HG03378 (cell line): Measurements from ENCODE around the gene STK32A.
"Not testable (repeated sequence)": the region's sequence is repeated elsewhere in the genome, so short reads cannot be mapped to it uniquely, and the experiment has no call there.

Experiments used
- ATAC-seq: cut with Tn5 transposase; IDR thresholded peaks from one replicate; pipeline ENCODE4 v1.9.1; 2021; ENCODE audit warnings: mild to moderate bottlenecking, moderate library complexity; ENCODE audit not compliant: unreplicated experiment

The STK32A gene

DNA sequence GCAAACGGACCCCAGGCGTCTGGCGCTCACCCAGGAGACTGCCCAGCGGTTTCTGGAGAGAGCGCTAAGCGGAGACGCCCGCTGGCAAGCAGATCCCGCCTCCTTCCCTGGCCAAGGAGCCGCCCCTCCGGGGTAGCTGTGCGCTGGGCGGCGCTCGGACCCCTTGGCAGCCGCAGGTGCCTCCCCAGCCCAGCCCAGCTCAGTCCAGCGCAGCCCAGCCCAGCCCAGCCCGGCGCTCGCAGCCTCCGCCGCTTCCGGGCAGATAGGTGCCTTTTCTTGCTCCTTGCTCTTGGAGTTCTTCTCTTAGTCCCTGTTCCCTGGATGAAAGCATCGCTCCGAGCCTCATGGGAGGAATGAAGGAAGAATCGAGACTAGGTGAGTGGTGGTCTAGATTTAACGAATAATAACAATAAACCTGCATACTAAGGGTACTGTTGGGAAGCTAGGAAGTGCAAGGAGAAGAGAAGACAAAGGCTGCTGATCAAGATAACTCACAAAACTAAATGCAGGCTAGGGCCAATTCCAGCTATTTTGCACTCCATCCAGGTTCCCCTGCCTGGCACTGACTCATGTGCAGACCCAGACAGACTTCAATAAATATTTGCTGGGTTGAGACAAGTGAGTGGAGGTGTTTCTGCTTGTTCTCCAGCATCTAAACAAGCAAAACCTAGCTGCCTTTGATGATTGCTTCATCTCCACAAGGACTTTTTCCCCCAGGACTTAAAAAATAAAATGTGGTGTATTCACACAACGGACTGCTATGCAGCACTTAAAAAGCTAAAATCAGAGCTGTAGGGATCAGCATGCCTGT, at the start of gene STK32A:
Gene STK32A (plus strand): TSS at position 202 of the 811 bp plus-strand sequence. CDS start 4,609 bp downstream, outside the sequence.
- no peak for ATAC-seq

DNA sequence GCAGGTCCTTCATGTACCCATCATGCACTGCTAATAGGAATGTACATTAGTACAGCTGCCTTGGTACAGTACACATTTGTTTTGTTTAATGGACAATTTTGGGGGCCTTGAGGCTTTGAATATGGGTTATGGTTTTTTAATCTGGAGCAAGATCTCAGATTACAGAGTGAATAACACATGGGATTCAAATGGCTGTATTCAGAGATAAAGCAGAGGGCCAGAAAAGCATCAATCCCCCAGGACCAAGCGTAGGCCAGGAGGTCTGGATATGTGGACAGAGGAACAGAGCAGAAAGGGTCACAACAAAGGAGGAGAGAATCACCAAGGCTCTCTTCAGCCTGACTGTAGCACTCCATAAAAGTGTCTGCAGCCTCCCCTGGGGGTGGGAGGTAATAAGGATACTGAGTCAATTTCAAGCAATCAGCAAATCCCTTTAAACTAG, 47.7 kb upstream of the STK32A start:
- no peak for ATAC-seq

DNA sequence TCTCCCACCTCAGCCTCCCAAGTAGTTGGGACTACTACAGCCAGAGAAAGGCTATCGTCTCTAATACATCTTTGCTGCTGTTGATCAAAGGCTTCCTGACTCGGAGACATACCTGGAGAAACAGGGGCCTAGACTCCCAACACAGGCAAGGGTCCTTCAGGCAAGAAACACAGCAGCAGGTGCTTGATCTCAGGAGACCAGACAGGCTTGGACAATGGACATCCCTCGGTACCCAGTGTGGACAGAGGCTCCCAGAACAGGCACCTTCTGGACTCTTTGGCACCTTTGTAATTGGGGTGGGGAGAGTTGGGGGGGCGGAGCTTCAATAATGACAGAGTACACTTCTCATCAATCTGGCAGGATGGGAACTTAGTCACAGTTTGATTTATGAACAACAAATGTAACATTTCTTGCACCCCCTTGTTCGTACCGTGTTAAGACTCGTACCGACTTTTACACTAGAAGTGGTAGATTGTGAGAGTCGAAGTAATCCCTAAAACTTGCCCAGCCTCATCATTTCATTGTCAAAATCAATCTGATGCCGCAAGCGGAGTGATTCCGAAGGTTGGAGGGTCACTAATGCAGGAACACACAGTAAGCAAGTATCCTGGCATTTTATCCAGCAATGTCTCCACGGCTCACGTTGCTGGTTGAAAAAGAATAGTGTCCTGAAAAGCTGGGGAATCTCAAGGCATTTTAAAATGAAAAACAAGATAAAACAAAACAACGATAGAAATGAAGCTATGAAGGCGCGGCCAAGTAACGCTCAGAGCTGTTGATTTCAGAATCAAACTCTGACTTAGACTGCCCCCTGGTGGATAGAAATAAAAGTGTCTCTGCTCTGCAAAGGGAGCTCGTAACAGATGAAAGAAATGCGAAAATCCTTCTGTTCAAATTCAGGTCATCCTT, 46.4 kb upstream of the STK32A start:
- peak; percentile 85 for ATAC-seq

DNA sequence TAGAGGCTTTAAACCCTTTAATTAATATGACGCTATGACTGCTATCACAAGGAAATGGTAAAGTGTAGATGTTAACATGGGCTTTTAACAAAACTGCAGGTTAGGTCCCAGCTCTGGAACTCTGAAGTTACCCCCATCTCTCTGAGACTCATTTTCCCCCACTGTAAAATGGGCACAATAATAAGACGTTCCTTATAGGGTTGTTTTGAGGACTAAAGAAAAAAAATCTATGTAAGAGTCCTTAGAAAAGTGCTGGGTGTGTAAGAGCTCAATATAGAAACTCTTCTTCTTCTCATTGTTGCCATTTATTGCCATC, 45.8 kb upstream of the STK32A start:
- ATAC-seq: no peak

DNA sequence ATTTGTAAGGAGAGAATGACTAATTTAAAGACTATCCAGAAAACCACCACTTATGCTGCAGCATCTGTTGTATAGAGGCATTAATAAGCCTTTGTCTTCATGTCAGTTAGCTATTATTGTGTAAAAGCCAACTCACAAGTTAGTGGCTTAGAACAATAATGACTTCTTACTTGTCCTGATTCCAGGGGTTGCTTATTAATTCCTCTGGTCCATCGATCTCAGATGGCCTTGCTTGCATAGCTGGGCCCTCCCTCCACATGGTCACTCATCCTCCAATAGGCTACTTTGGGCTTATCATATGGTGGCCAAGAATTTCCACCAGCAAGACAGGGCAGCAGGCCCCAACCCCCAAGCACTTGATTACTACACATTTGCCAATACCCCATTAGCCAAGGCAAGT, 44.5 kb upstream of the STK32A start:
- no peak for ATAC-seq

DNA sequence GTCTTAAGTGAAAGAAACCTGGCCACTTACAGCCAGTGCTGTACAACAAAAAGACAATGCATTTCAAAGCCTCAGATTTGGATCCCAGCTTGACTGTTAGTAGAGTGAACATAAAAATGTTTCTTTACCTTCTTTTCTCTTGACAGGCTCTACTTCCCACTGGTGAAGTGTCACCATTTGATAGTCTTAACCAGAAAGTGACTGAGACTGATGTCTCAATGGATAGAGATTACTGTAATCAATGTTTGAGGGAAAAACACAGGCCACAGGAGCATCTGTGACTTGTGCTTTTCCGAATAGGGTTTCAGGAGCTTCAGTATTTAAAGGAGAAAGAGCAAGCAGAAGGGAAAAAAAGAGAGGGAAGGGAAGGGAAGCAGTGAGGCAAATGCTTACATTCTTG, 41.7 kb upstream of the STK32A start:
- no peak for ATAC-seq

DNA sequence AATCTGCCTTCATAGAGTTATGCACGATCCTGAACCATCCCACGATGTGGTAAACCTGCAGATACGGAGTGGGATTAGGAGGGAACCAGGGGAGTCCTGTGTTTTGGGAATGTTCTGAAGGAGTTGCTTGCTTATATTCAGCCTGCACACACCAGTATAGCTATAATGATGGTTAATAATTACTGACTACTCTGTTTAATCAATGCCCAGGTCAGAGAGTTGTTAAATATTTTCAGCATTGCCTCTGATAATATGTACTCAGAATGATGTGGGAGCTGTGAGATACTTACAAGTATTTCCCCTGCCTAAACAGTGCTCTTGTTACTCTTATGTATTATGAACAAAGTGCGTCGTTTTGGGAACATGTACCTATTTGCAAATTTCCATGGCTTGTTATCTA, 34.8 kb upstream of the STK32A start:
- ATAC-seq: no peak

DNA sequence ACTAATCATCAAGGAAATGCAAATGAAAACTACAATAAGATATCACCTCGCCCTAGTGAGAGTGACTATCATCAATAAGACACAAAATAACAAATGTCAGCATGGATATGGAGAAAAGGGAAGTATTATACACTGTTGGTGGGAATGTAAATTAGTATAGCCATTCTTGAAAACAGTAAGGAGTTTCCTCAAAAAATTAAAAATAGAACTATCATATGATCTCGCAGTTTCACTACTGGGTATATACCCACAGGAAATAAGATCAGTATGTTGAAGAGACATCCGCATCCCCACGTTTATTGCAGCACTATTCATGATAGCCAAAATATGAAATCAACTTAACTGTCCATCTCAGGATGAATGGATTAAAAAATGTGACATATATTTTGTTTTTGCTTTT, 31.6 kb upstream of the STK32A start:
- ATAC-seq: no peak

DNA sequence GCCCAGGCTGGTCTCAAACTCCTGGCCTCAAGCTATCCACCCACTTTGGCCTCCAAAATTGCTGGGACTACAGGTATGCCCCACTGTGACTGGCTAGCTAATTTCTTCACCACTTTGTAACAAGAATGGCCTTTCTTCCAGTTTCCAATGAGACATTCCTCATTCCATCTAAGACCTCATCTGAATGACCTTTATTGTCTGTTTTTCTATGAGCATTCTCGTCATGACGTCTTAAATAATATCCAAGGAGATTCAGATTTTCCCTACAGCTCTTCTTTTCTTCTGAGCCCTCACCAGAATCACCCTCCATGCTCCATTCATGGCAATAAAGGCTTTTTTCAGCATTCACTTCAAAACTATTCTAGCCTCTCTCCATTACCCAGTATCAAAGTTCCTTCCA, 30.2 kb upstream of the STK32A start:
- ATAC-seq: no peak

DNA sequence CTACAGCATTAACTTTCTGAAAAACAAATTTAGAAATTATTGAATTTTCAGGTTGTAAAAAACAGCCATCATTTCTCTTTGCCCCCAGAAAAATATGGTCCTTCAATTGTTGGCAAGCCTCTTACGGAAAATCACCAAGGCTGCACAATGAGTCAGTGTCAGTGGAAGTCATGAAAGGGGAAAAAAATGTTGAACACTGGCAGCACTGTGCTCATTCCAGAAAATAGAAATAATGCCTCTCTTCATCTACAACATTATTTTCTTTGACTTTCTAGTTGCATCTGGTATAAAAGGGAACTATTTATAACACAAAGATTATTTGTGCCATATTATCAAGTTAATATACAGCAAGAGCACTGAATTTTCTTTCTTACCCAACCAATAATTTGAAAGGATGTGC, 26.7 kb upstream of the STK32A start:
- no peak for ATAC-seq

DNA sequence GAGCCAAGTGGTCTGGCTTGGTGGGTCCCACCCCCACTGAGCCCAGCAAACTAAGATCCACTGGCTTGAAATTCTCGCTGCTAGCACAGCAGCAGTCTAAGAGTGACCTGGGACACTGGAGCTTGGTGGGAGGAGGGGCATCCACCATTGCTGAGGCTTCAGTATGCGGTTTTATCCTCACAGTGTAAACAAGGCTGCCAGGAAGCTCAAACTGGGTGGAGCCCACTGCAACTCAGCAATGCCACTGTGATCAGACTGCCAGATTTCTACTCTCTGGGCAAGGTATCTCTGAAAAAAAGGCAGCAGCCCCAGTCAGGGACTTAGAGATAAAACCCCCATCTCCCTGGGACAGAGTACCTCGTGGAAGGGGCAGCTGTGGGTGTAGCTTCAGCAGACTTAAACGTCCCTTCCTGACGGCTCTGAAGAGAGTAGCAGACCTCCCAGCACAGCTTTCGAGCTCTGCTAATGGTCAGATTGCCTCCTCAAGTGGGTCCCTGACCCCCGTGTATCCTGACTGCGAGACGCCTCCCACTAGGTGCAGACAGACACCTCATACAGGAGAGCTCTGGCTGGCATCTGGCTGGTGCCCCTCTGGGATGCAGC, 18.2 kb upstream of the STK32A start:
- ATAC-seq: no peak

DNA sequence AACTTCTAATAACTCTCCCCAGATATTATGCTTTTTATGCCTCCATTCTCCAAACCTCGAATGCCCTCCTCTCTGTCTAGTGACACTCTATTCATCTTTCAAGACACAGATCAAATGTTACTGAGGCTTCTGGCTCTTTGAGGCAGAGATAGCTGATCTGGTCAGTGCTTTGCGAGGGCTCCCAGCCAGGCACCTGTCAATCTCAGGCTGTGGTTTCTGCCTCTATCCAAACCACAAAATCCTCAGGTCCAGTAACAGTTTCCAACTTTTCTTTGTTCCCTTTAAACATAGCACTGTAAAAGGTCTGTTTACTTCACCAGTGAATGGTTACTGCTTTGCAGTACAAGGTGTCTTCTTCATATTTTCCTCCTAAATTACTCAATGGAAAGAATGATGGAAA, 11.5 kb upstream of the STK32A start:
- no peak for ATAC-seq

DNA sequence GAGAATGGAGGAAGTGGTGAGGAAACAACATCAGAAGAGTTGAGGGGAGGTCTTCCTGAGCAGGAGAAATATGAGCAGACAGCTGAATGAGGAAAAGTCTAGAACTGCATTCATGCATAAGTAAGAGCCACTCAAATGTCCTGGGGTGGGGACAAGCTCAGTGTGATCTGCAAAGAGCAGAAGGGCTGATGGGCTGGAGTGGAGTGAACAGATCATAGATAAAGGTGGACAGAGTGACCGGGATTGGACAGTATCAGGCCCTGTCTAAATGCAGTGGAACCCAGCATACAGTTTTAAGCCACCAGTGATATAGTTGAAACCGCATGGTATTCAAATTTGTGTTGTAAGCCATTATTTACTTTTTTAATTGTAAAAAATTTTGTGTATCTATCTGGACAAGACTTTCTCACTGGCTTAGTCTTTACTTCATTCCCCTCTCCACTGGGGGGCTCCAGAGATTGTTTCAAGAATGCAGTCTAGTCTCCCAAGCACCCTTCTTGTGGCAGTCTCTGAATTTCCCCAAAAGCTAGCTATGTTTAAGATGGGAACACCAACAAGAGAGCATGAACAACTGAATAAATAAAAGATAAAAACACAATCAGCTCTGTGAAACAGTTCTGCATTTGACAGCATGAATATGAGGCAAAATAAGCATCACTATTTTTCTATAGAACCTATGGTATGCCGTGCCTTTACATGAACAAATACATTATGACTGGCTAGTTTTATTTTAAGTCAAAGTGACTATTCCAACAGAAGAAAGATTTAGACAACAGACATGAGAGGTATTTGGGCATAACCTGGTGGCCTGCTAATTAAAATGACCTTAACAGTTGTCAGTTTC, 10.7 kb upstream of the STK32A start:
- ATAC-seq: no peak

DNA sequence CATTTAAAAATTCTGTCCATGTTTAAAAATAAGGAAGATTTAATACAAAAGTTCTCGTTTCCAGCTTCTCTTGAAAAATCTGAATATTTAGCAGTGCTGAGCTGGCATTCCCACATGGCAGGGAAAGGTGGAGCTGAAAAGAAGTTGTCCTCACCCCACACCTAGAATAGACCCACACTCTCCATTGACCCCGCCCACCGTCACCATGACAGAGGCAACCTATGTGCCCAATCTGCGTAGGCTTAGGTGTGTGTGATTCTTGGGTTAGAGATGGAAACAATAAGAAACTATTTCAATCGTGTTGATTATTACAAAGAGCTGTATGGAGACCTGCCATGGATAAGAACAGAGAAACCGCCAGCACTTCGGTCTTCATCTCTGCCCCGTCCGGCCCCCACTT, 8.9 kb upstream of the STK32A start:
- no peak for ATAC-seq

DNA sequence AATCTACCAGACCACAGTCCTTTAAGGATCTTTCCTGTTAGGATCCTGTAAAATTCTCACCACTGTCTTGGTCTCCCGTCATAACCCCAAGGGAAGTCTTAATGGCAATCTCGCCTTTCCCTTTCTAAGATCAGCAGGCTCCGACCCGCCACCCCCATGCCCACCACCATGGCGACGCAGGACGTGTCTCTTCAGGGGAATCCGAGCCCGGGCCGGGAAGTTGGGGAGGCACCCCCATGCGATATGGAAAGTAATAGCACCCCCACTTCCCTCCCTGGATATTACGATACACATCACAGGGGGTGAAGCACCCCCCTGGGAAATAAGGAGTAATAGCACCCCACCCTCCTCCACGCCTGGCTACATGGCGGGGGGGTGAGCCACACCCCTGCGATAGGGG, 8.3 kb upstream of the STK32A start:
- no peak for ATAC-seq

DNA sequence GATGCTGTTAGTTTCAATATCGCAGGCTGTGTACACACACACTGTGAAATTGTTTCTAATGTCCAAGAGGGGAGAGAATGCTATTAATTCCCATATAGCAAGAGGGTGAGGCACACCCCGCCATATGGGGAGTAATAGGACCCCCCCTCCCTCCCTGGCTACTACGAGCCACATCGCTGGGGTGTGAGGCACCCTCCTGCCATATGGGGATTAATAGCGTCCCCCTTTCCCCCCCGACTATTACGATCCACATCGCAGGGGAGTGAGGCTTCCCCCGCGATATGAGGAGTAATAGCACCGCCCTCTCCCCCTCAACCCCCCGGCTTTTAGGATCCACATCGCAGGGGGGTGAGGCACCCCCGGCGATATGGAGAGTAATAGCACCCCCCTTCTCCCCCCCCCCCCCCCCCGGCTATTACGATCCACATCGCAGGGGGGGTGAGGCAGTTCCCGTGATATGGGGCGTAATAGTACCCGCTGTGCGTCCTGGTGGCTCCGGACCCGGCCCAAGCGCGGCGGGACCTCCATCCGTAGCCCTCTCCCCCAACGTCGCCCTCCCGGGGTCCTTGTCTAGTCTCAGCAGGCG, 494 bp upstream of the STK32A start:
- ATAC-seq: no peak

DNA sequence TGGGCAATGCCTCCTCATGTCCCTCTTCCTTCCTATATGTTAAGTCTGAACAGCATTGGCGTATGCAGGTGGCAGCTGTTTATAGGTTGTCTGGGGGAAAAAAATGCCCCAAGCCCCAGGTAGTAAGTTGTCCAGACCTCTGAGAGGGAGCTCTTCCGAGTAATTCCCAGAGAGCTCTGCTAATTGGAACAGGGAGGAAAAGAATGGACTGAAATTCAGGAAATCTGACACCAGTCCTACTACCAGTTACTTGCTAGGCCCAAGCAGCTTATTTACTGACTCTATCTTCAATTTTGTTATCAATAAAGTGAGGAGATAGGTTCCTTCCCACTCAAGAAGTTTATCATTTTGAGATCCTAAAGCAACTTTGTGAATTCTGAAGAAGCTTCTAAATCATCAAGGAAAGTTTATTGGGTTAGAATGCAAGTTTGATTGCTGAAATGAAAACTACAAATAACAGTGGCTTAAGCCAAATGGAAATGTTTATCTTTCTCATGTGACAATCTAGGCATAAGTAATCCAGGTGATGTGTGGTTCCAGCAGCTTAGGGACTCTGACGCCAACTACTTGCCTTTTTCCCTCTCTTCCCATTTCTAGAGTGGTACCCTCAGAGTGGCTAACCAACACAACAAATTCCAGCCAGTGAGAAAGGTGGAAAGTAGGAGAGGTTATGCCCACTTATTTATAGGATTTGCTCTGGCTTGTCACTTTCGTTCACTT, 5.6 kb downstream of the STK32A start:
- no peak for ATAC-seq

DNA sequence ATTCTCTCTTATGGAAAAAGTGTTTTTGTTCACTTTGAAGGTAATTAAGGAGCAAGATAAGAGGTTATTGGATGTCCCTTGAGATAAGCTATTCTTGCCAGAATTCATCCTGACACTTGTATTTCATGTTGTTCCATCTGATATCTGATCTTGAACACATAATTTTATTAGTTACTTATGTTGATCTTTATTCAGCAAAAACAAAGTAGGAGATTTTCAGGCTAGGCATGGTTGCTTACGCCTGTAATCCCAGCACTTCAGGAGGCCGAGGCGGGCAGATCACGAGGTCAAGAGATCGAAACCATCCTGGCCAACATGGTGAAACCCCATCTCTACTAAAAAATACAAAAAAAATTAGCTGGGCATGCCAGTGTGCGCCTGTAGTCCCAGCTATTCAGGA, 8.4 kb downstream of the STK32A start:
- not testable (repeated sequence) for ATAC-seq

DNA sequence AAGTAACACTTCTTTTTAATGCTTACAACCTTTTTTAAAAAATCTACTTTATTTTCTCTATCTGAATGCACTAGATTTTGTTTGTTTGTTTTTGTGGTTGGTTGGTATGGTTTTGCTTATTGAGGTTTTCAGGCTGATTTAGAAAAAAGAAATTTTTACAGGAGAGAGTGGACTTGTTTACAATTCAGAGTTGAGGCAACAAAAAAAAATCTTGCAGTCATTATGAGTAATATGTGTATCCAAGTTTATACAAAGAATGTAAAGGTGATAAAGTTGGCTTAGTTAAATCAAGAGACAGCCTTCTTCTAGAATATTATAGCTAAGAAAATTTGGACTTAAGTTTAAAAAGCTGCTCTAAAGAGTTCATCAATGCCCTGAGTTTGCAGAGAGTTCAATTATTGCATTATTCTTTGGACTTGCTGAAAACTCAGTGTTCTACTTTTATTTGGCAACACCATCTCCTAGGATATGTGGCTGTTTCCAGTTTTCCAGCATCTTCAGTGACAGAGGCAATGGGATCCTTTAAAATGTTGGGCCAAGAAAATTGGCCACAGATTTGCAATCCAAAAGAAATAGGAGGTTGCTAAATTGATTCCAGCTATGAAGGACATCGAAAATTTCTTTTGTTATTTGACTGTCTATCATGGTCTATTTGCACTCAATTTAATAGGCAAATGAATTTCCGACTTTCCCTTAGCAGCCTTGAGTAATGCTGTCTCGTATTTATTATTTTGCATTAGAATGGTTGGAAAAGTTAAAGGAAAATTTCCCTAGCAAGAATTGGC, 10.7 kb downstream of the STK32A start:
- ATAC-seq: no peak
